OCI-LY7 (cell line): ENCODE data around the gene TMEM42.

Experiments used
- CTCF ChIP-seq: fragments of 200-600 bp; sonication (generic); conservative IDR thresholded peaks from 2 replicates; pipeline ENCODE4 v1.5.1; 2014; ENCODE audit warnings: mild to moderate bottlenecking, antibody characterized with exemption, low read length, moderate library complexity, mixed read lengths
- EZH2phosphoT487 ChIP-seq: fragments of 200-600 bp; sonication (generic); IDR thresholded peaks from 2 replicates; pipeline ENCODE4 v1.6.1; 2018; ENCODE audit warnings: low read depth, borderline replicate concordance, mild to moderate bottlenecking, mixed run types, antibody characterized with exemption, low read length, moderate library complexity, mixed read lengths

- TF ChIP-seq CTCF = no peak
- TF ChIP-seq EZH2phosphoT487 = no peak
Observed at GRCh38 chr3:44886561-44886960, 24.8 kb downstream of the TMEM42 start.
